DMS79 (cell line): Measurements from ENCODE around the gene PLEKHH3.
"Not testable (repeated sequence)": the region's sequence is repeated elsewhere in the genome, so short reads cannot be mapped to it uniquely, and the experiment has no call there.

Experiments used
- DNase-seq: peaks from one replicate; lab custom pipeline; 2025; lab: John Stamatoyannopoulos, UW

PLEKHH3 gene

DNA sequence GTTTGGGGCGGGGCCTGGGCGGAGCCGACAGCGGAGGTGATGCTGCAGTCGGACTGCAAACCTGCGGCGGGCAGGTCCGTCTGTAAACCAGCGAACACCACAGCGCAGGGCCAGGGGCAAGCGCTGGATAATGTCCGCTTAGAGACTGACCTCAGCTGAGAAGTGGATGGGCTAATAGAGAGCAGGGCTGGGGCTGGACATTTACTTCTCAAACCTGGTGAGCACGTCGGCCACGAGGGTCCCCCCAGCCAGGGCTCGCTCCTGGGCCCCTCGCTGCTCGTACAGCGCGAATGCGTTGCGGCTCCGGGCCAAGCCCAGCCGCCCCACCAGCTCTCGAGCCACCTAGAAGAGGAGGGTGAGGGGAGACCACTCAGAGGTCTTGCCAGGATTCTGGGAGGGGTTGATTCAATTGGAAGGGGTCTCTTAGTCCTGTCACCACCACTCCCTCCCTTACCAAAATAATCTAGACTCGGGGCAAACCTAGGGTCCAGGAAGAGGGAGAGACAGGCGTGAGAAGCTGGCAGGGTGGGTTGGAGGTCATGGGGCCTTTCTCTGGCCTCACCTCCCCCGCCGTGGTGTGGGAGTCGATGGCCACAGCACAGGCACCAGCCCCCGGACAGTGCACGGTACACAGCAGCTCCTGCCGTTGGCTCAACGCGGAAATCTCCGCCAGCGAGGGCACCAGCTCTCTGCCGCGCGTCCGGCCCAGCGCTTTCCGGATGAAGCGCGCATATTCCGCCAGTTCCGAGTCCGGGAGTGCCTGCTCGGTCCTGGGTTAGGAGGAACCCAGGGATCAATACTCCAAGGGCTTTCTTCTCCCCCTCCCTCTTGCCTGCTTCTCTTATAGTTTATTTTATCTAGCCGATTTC, 5.8 kb downstream of the PLEKHH3 start:
- no peak for DNase-seq

DNA sequence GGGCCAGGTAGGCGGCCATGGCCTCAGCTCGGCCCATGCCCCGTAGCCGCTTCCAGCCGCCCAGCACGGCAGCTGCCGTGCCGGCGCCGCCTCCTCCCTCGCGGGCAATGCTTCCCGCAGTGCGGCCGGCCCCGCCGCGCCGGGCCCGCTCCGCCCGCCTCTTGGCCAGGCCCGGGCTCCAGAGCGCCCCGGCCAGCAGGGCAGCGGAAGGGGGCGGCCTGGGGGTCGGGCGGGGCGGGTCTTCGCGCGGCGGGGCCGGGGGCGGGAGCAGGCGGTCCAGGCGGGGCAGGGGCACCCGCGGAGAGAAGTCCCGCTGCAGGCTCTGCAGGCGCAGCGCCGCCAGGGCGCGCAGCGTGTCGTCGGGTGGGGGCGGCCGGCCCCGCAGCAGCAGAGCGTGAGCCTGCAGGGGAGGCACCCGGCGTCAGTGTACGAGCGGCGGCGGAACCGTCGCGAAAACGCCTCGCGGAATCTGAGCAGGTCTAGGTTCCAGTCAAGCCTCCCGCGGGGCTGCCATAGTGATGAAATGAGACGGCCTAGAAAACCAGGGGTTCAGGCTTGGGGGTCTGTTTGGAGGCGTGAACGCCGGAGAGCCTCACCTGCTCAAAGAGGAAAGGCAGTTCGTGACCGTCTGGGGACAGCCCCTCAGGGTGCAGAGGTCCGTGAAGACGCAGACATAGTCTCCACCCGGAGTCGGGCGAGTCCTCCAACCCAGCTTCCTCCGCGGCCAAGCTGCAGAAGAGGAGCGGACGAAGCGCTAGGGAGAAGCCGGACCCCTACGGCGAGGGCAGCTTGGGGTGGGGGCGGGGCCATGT, 6.6 kb downstream of the PLEKHH3 start:
- no peak for DNase-seq

DNA sequence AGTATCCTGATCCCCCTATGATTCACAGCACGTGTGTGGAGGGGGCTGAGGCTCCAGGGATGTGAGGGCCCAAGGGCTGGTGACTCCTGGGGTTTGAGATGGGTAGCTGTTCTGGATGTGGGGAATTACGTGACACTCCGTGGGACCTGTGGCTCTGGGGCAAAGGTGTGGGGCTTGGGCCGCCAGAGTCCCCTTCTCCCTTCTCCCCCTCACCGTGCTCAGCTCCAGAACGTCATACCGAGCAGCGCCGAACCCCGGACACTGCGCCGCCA, 7.2 kb downstream of the PLEKHH3 start:
- no peak for DNase-seq

DNA sequence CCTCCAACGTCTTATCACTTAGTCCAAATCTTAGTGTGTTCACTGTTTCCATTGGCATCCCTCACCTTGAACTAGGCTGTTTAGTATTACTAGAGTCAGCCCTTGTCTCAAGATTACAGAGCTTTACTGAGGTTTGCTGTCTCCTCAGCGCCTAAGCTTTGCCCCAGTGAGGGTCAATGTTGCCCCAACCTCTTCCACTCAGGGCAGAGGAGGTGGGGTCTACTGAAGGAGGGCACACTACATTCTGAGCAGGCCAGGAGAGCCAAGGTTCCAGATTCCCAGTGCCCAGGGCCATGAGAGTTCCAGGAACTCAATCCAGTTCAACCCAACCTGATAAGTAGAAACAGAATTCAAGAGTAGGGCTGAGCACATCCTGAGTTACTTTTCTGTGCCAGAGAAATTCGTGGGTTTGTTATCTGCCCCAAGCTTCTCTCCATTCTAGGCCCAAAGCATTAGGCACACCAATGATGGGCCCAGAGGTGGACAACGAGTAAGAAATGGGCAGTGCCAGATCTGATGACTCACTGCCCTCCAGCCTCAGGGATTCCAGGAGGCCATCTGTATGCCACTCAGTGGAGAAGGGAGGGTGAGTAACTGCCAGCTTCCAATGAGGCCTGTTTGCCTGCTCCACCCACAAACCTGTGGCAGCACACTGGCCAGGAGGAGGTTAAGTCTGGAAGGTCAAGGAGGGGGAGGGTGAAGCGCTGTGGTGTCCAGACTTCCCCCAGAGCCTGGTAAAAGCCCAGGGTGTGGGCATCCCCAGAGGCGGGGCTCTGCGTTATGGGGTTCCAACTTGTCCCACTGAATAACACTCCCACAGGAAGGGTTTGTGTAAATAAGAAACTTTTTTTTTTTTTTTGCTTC, 9.5 kb downstream of the PLEKHH3 start:
- DNase-seq, result no peak

DNA sequence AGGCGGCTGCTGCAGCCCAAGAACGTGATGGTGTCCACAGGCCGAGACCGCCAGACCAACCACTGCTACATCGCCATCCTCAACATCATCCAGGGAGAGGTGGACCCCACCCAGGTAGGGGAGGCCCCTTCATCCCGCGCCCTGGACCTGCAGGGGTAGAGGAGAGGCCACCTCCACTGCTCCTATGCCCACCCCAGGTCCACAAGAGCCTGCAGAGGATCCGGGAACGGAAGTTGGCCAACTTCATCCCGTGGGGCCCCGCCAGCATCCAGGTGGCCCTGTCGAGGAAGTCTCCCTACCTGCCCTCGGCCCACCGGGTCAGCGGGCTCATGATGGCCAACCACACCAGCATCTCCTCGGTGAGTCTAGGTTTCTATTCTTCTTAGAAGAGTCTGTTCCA, 10.7 kb downstream of the PLEKHH3 start:
- DNase-seq, result not testable (repeated sequence)

DNA sequence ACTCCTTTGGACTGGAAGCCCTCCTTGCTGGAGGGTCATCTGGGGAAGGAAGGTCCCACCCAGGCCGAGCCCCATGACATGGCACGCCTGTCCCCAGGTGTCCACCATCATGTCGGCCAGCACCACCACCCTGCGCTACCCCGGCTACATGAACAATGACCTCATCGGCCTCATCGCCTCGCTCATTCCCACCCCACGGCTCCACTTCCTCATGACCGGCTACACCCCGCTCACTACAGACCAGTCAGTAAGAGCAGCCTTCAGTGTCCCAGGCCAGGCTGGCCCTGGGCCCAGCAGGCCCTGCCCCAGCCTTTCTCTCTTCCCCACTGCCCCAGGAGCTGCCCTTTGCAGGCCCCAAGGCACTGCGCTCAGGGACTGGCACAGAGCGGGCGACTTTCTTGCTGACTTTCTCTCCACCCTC, 11.2 kb downstream of the PLEKHH3 start:
- DNase-seq, result no peak

DNA sequence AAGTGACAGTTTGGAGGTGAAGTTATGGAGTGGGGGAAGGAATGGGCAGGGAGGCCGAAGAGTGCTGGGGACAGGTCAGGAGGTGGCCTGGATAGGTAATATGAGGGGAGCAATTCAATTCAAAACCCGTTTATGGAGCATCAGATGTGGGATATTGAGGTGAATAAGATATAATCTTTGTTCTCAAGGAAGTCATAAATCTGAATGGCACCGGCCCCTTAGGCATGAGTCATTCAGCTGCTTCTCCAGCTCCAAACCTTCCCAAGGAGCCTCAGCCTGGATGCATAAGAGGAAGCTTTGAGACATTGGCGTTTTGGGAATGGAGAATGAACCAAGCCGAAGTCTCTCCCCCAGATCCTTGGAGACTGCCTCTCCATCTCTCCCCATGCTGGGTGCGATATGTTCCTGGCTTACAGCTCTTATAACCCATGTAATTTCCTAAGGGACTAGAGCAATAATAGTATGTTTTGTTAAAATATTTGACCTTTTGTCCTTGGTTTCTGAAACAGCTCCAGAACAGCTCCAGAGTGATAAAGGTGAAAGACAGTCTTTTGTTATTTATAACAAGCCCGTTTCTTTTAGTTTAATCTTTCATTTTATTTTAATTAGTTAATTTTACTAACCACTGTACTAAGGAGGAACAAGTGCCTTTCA, 16.0 kb downstream of the PLEKHH3 start:
- no peak for DNase-seq

DNA sequence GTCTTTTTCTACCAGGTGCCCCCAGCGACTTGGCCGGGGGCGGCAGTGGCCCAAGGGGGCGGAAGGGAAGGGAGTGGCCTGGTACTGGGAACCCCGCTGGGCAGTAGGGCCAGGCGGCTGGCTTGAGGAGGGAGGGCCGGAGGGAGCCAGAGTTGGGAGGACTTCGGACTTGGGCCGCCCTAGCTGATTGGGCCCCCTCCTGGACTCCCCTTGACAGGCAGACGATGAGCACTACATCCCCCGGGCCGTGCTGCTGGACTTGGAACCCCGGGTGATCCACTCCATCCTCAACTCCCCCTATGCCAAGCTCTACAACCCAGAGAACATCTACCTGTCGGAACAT, 16.9 kb downstream of the PLEKHH3 start:
- DNase-seq, result not testable (repeated sequence)

DNA sequence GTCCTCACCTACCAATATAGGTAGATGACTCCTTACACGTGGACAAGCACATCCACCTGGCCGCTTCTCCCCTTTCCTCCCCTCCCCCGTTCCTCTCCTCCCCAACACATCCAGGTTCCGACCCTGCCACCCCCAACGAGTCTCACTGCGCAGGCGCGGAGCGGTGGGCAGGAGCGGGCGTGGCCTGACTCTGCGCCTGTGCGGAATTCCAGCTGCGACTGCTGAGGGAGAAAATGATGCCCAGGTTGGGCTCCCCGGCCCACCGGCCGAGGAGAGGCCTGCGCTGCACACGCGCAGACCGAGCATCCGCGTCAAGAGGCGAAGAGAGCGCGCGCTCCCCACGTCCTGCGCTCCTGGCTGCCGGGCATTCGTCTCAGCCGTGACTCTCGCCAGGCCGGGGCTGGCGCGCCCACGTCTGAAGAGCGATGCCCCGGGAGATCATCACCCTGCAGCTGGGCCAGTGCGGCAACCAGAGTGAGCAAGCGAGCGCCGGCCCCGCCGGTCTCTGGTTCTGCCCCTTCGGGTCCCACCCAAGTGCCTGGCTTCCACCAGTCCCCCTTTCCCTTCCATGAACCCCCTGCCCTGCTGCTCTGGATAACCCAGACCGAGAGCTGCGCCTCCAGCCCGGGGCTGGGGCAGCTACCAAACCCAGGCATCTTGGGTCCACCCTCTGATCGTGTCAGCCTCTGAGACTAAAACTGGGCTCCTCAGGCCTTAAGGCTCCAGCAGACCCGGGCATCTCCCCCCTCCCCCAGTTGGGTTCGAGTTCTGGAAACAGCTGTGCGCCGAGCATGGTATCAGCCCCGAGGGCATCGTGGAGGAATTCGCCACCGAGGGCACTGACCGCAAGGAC, 17.5 kb downstream of the PLEKHH3 start, which contains the start of gene TUBG2:
TUBG2 (plus strand) TSS at position 206 of the 853 bp plus-strand sequence; CDS start at position 426, 220 bp downstream.
- peak; percentile 94 for DNase-seq

DNA sequence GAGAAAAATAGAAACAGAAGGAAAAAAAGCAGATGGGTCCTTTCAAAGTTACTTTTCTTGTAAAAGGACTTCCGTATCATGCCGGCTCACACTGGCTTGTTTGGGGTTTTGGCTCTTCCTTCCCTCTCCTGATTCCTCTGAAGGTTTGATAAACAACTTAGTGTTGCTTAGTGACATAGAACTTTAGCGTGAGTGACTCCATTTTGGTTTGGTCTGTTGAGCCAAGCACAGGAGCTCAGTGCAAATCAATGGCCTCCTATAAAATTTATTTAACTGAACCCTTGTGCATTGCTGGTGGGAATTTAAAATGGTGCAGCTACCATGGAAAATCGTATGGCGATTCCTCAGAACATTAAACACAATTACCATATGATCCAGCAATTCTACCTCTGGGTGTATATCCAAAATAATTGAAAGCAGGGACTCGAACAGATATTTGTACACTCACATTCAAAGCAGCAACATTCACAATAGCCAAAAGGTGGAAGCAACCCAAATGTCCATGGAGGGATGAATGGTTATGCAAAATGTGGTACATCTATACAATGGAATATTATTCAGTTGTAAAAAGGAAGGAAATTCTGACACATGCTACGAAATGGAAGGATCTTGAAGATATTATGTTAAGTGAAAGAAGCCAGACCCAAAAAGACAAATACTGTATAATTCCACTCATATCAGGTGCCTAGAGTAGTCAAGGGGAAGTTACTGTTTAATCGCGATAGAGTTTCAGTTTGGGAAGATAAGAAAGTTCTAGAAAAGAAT, 18.8 kb downstream of the PLEKHH3 start:
- no peak for DNase-seq

DNA sequence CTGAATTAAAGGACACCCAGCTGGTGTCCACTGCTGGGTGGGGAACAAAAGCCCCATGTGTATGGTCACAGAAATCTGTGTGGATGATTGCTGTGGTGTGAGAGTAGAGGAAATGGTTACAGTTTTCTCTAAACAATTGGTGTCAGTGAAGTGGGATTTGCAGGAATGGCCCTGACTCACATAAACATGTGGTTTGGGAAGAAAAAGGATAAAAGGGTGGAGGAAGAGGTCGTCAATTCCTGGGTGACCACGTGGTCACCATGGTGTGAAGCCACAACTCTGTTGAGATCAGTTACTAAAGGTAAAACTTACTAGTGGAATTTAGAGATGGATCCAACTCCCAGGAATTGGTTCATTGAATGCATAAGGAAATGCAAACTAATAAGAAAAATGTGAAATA, 21.3 kb downstream of the PLEKHH3 start:
- DNase-seq, result no peak

DNA sequence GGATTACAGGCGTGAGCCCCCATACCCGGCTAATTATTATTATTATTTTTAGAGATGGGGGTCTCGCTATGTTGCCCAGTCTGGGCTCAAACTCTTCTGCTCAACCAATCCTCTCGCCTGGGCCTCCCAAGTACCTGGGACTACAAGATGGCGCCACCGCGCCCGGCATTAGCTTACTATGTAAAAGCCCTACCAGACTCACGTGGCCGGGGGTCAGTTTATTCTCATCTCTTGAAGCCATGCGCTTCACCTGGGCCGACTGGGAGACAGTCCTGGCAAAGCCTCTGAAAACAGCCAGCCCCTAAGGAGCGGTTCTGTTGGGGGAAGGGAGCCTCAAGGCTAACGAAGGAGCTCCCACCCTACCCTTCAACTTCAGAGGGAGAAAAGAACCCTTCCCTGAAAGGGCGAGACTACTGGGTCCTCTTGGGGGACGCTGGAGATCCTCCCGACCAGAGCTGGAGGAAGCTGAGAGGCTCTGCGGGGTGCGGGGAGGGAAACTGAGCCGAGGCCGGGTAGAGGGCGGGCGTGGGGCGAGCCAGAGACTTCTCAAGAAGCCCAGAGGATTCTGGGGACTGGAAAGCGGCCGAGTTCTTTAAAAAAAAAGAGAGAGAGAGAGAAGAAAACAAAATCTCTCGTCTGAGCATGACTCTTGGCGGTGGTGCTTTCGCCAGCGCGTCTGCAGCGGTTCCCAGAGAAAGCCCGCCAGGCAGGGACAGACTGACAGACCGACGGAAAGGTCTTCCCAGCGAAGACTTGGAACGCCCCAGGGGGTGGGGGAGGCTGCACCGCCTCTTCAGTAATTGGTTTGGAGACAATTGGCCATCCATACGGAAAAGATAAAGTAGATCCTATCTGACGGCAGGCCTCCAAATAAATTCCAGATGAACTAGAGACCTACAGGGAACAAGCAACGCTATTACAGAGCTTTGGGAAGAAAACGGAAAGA, 23.3 kb downstream of the PLEKHH3 start:
- no peak for DNase-seq

DNA sequence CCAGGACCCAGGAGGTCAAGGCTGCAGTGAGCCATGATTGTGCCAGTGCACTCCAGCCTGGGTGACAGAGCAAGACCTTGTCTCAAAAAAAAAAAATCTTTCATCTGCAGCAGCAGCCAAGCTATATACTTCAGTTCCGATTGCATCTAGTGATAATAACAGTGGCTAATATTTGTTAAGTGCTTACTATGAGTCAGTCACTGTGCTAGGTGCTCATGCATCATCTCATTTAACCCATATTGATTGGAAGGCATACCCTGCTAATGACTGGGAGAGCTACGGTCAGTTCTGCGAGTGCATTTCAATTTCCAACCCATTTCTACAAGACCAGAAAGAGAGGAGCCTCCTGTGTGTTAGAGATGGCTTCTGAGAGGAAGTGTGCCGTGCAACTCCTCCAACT, 25.4 kb downstream of the PLEKHH3 start:
- no peak for DNase-seq

DNA sequence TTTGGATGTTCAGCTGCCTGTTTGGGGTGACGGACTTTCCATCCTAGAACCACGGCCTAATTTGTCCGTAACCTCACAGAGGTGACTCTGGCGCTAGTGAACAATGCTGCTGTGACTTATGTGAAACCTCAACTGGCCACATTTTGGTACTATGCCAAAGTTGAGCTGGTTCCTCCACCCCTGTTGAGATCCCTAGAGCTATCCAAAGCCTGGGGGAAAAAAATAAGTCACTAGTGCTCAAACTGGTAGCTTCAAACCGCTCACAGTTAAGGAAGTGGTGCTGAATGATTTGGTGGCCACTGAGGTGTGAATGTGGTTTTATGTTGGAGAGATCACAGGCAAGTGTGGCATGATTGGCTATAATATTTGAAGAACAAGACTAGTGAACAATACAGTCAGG, 29.0 kb downstream of the PLEKHH3 start:
- DNase-seq, result no peak

DNA sequence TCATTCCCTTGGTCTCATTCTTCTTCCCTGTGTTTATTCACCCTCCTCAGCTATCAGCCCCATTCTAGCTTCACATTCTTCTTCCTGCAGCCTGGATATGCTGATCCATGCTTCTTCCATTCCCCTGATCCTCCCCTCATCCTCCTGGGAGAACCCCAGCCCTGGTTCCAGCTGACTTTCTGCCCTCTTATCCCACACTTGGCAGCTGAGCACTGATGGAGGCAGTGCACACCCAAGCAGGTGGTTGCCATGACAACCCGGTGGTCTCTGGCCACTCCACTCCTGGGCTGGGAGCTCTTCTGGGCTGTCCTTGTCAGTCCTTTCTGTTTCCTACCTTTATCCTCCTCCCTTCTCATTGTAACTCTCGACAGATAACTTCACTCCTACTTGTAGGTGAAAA, 34.5 kb downstream of the PLEKHH3 start:
- peak; percentile 49 for DNase-seq

DNA sequence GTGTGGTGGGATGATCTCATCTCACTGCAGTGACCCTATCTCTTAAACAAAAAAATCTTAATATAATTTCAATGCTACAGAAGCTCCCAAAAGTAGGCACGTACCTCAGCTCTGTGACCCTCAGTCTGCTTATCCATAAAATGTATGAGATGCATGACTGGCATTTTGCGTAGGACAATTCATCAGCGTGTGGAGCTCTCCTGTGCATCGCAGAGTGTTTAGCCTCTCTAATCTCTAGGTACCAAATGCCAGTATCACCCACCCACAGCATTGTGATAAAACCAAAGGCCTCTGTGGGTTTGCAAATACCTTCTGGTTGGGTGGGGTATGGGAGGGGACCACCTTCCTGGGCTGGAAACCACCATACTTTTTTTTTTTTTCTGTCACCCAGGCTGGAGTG, 36.7 kb downstream of the PLEKHH3 start:
- no peak for DNase-seq

DNA sequence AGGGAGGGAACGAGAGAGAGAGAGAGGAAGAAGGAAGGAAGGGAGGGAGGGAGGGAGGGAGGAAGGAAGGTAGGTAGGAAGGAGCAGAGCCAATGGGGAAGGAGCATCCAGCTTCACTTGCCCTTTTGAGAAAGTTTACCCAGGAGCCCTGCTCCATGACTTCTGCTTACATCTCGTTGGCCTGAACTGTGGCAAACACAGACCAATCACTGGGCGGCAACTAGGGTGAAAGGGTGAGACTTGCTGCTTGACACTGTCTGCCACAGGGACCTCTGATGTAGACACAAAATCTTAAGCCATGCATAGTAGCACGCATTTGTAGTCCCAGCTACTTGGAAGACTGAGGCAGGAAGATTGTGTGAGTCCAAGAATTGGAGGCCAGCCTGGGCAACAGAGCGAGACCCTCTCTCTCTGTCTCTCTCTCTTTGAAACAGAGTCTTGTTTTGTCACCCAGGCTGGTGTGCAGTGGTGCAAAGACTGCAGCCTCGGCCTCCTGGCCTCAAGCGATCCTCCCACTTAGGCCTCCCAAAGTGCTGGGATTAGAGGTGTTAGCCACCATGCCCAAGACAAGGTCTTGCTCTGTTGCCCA, 37.2 kb downstream of the PLEKHH3 start:
- no peak for DNase-seq

DNA sequence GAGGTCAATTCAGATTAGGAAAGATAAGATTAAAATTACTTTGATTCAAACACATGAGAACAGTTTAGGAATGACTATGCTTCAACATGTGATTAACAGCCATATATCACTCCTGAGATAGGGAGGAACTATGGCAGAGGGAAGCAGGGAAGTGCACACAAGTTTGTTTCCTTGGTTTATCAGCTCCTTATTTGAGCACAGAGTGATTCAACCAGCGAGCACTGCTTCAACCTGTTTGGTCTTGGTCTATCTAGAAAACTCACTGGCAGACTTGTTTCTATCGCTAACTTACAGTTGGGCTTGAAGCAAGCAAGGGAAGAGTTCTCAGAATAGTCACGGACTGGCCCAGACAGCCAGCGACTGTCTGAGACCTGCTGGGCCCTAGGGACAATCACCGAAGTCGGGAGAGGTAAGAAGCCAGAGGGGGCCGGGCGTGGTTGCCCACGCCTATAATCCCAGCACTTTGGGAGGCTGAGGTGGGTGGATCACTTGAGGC, 43.8 kb downstream of the PLEKHH3 start:
- DNase-seq, result no peak
